Measurements from ENCODE around the gene DAB2IP.

The DAB2IP gene

DNA sequence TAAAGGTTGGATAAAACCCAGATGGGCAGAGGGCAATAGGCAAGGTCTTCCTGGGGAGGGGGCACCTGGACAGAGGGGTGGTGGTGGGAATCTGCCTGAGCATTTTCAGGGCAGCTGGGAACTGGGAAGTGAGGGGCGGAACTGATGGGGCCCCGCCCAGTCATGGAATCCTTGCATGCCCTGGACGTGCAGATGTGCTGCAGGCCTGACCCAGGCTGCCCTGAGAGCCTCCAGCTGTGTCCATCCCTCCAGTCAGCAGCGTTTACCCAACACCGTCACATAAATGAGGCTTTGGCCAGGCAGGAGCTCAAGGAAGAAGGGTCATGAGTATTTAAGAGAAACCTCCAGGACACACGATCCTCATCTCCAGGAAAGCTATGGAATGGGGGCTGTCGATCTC is 70.3 kb downstream of the DAB2IP start:
- Histone ChIP-seq H3K4me1 (ENCODE audit: control insufficient read depth, insufficient read depth, low read depth, low read length) (peaks cover 13% of the 10 kb centered on the region), H3K23ac (ENCODE audit: low read length in 2 of 2) (no peak overlapping the region), H3K36me3 (ENCODE audit: control insufficient read depth in 1 of 2, insufficient read depth in 2 of 2, low read depth in 1 of 2, low read length in 2 of 2) (peaks cover 0 to 3% of the 10 kb centered on the region in 2 experiments), H2BK5ac (ENCODE audit: low read depth, low read length, poor library complexity, severe bottlenecking) (no peak overlapping the region), H3K14ac (ENCODE audit: low read length in 2 of 2) (no peak overlapping the region), H3K4ac (ENCODE audit: low read depth in 1 of 2, low read length in 2 of 2) (no peak overlapping the region), H2BK12ac (ENCODE audit: low read length in 2 of 2) (no peak overlapping the region), H4K91ac (ENCODE audit: low read length) (no peak overlapping the region), H2BK120ac (ENCODE audit: low read depth, low read length) (no peak overlapping the region), H2BK15ac (ENCODE audit: low read depth, poor library complexity, severe bottlenecking) (no peak overlapping the region), H2AK5ac (ENCODE audit: low read length, severe bottlenecking) (no peak overlapping the region), H3K27ac (ENCODE audit: low read length, poor library complexity, severe bottlenecking) (no peak overlapping the region), H3K4me3 (ENCODE audit: insufficient read depth in 1 of 2, low read depth in 1 of 2, low read length in 2 of 2) (no peak overlapping the region), H2AFZ (ENCODE audit: low read depth, low read length) (no peak overlapping the region), H3K9ac (ENCODE audit: low read length) (no peak overlapping the region), H3K18ac (ENCODE audit: low read depth in 1 of 2, low read length in 2 of 2) (no peak overlapping the region), H3K27me3 (ENCODE audit: control insufficient read depth in 1 of 2, insufficient read depth in 1 of 2, low read length in 2 of 2) (no peaks in the 10 kb centered on the region), H3K4me2 (ENCODE audit: low read length, poor library complexity, severe bottlenecking) (no peak overlapping the region), H4K8ac (ENCODE audit: low read length) (no peak overlapping the region), H3K9me3 (ENCODE audit: control insufficient read depth, low read length) (no peaks in the 10 kb centered on the region), H3K79me1 (replicated peaks; ENCODE audit: low read length, poor library complexity, severe bottlenecking) (peaks cover 79% of the 10 kb centered on the region)
- peak; percentile 50 for DNase-seq
- 60% methylated on average over 7 of the region's 7 CpGs for WGBS

DNA sequence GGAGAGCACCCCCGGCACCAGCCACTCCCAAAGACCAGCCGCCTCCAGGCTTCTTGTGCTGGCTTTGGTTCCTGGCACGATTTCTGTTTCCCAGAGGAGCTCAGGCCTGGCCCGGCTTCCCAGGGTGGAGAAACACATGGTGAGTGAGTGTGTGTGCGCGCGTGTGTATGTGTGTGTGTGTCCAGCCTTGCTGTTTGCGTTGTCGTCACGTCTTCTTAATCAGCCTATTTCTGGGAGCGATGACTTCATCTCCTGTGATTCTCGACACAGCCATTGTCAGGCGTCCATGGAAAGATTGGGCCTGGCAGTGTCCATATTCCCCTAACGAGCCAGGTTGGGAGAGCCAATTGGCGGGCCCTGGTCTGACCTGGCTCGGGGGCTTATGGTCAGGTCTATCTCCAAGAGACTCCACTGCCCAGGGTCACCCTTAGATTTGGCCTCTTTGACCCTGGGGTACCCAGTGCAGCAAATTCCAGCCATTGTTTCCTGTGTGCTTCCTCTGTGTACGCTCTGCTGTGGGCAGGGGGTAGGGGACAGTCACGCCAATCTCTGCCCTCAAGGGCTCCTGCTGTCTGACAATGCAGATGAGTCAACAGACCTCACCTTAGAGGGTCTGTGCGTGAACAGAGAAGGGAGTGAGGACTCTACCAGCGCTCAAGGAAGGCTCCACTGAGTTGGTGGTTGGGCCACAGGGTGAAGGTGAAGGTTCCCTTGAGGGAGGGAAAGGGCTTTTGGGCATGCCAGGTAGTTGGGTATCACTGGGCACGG is 73.8 kb downstream of the DAB2IP start:
- Histone ChIP-seq H3K18ac (ENCODE audit: low read depth in 1 of 2, low read length in 2 of 2) (no peak overlapping the region), H4K8ac (ENCODE audit: low read length) (no peak overlapping the region), H4K91ac (ENCODE audit: low read length) (peak overlapping the region; percentile 46), H3K4me3 (ENCODE audit: insufficient read depth in 1 of 2, low read depth in 1 of 2, low read length in 2 of 2) (no peak overlapping the region), H2BK5ac (ENCODE audit: low read depth, low read length, poor library complexity, severe bottlenecking) (no peak overlapping the region), H3K14ac (ENCODE audit: low read length in 2 of 2) (no peak overlapping the region), H3K36me3 (ENCODE audit: control insufficient read depth in 1 of 2, insufficient read depth in 2 of 2, low read depth in 1 of 2, low read length in 2 of 2) (peaks cover 0 to 3% of the 10 kb centered on the region in 2 experiments), H3K9me3 (ENCODE audit: control insufficient read depth, low read length) (no peaks in the 10 kb centered on the region), H3K23ac (ENCODE audit: low read length in 2 of 2) (no peak overlapping the region), H3K4ac (ENCODE audit: low read depth in 1 of 2, low read length in 2 of 2) (peak overlapping the region in 1 of 2 experiments; percentile 19), H2BK12ac (ENCODE audit: low read length in 2 of 2) (no peak overlapping the region), H3K79me1 (replicated peaks; ENCODE audit: low read length, poor library complexity, severe bottlenecking) (peaks cover 69% of the 10 kb centered on the region), H2BK15ac (ENCODE audit: low read depth, poor library complexity, severe bottlenecking) (no peak overlapping the region), H2AFZ (ENCODE audit: low read depth, low read length) (no peak overlapping the region), H2BK120ac (ENCODE audit: low read depth, low read length) (no peak overlapping the region), H3K27ac (ENCODE audit: low read length, poor library complexity, severe bottlenecking) (no peak overlapping the region), H3K4me2 (ENCODE audit: low read length, poor library complexity, severe bottlenecking) (no peak overlapping the region), H3K4me1 (ENCODE audit: control insufficient read depth, insufficient read depth, low read depth, low read length) (peaks cover 19% of the 10 kb centered on the region), H2AK5ac (ENCODE audit: low read length, severe bottlenecking) (no peak overlapping the region), H3K27me3 (ENCODE audit: control insufficient read depth in 1 of 2, insufficient read depth in 1 of 2, low read length in 2 of 2) (no peaks in the 10 kb centered on the region), H3K9ac (ENCODE audit: low read length) (peak overlapping the region; percentile 64)
- WGBS = 89% methylated on average over 21 of the region's 21 CpGs
- DNase-seq = peak; percentile 17

DNA sequence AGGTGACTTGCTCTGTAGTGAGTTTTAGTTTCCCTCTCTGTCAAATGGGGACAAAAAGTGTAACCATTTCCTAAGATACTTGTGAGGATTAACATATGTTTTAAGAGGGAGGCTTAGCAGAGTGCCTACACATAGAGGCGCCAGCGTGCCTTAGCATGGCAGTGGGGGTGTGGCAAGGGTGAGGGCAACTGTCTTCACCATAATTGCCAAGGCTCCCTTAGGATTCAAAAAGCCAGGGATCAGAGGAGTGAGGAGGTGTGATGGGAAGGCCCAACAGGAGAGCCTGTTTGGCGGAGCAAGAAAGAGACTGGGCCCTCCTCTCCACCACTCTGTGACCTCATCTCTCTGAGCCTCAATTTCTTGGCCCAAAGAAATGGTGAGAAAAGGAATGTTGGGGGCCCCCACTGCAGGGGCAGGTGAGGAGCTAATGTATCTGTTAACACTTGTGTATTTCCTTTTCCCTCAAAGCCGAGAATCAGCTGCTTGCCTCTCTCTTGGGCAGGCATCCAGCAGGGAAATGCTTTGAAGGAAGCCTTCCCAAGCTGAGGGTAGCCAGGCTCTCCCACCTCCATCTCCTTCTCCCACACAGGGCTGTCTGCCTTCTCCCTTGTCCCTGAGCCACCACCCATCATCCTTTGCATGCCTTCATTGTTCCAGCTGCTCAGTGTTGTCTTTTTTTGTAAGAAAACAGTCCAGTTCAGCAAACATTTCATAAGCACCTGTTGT is 76.0 kb downstream of the DAB2IP start:
- no peak overlapping the region for H2BK120ac ChIP-seq (ENCODE audit: low read depth, low read length)
- no peak overlapping the region for H2BK12ac ChIP-seq (ENCODE audit: low read length in 2 of 2)
- H2BK15ac ChIP-seq (ENCODE audit: low read depth, poor library complexity, severe bottlenecking) = no peak overlapping the region
- 98% methylated on average over 4 of the region's 4 CpGs for WGBS
- no peak overlapping the region for H3K4ac ChIP-seq (ENCODE audit: low read depth in 1 of 2, low read length in 2 of 2)
- no peak overlapping the region for H3K4me3 ChIP-seq (ENCODE audit: insufficient read depth in 1 of 2, low read depth in 1 of 2, low read length in 2 of 2)
- H2AFZ ChIP-seq (ENCODE audit: low read depth, low read length) = no peak overlapping the region
- H3K14ac ChIP-seq (ENCODE audit: low read length in 2 of 2) = no peak overlapping the region
- H2BK5ac ChIP-seq (ENCODE audit: low read depth, low read length, poor library complexity, severe bottlenecking) = no peak overlapping the region
- H3K27ac ChIP-seq (ENCODE audit: low read length, poor library complexity, severe bottlenecking) = no peak overlapping the region
- H2AK5ac ChIP-seq (ENCODE audit: low read length, severe bottlenecking) = no peak overlapping the region
- H3K9ac ChIP-seq (ENCODE audit: low read length) = no peak overlapping the region
- H3K18ac ChIP-seq (ENCODE audit: low read depth in 1 of 2, low read length in 2 of 2) = no peak overlapping the region
- no peak overlapping the region for H3K4me2 ChIP-seq (ENCODE audit: low read length, poor library complexity, severe bottlenecking)
- peaks cover 0 to 3% of the 10 kb centered on the region in 2 experiments for H3K36me3 ChIP-seq (ENCODE audit: control insufficient read depth in 1 of 2, insufficient read depth in 2 of 2, low read depth in 1 of 2, low read length in 2 of 2)
- H3K4me1 ChIP-seq (ENCODE audit: control insufficient read depth, insufficient read depth, low read depth, low read length) = peaks cover 11% of the 10 kb centered on the region
- H3K23ac ChIP-seq (ENCODE audit: low read length in 2 of 2) = no peak overlapping the region
- H4K91ac ChIP-seq (ENCODE audit: low read length) = no peak overlapping the region
- no peaks in the 10 kb centered on the region for H3K27me3 ChIP-seq (ENCODE audit: control insufficient read depth in 1 of 2, insufficient read depth in 1 of 2, low read length in 2 of 2)
- no peaks in the 10 kb centered on the region for H3K9me3 ChIP-seq (ENCODE audit: control insufficient read depth, low read length)
- peaks cover 73% of the 10 kb centered on the region for H3K79me1 ChIP-seq (replicated peaks; ENCODE audit: low read length, poor library complexity, severe bottlenecking)
- DNase-seq = no peak
- no peak overlapping the region for H4K8ac ChIP-seq (ENCODE audit: low read length)

DNA sequence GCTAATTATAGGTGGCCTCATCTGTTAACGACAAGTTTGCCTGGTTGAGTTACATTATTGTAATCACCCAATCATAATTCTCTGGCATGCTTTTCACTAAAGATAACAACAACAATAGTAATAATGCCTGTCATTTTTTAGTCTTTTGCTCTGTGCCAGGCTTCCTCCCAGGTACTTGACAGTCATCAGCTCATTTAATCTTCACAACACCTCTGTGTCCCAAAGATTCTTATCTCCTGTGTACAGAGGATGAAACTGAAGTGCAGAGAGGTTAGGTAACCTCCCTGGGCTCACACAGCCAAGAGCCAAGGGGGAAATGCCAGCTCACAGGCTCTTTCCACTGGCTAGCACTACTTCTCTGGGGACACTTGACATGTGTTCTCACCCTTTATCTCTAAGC is 77.5 kb downstream of the DAB2IP start:
- Histone ChIP-seq H2AFZ (ENCODE audit: low read depth, low read length) (no peak overlapping the region), H3K79me1 (replicated peaks; ENCODE audit: low read length, poor library complexity, severe bottlenecking) (peaks cover 74% of the 10 kb centered on the region), H4K8ac (ENCODE audit: low read length) (no peak overlapping the region), H4K91ac (ENCODE audit: low read length) (no peak overlapping the region), H3K14ac (ENCODE audit: low read length in 2 of 2) (no peak overlapping the region), H3K36me3 (ENCODE audit: control insufficient read depth in 1 of 2, insufficient read depth in 2 of 2, low read depth in 1 of 2, low read length in 2 of 2) (no peaks in the 10 kb centered on the region), H3K4me1 (ENCODE audit: control insufficient read depth, insufficient read depth, low read depth, low read length) (peaks cover 11% of the 10 kb centered on the region), H2AK5ac (ENCODE audit: low read length, severe bottlenecking) (no peak overlapping the region), H3K4me2 (ENCODE audit: low read length, poor library complexity, severe bottlenecking) (no peak overlapping the region), H3K9ac (ENCODE audit: low read length) (no peak overlapping the region), H2BK12ac (ENCODE audit: low read length in 2 of 2) (no peak overlapping the region), H3K9me3 (ENCODE audit: control insufficient read depth, low read length) (no peaks in the 10 kb centered on the region), H3K27me3 (ENCODE audit: control insufficient read depth in 1 of 2, insufficient read depth in 1 of 2, low read length in 2 of 2) (no peaks in the 10 kb centered on the region), H3K18ac (ENCODE audit: low read depth in 1 of 2, low read length in 2 of 2) (no peak overlapping the region), H3K4me3 (ENCODE audit: insufficient read depth in 1 of 2, low read depth in 1 of 2, low read length in 2 of 2) (no peak overlapping the region), H3K23ac (ENCODE audit: low read length in 2 of 2) (no peak overlapping the region), H2BK5ac (ENCODE audit: low read depth, low read length, poor library complexity, severe bottlenecking) (no peak overlapping the region), H3K4ac (ENCODE audit: low read depth in 1 of 2, low read length in 2 of 2) (no peak overlapping the region), H2BK15ac (ENCODE audit: low read depth, poor library complexity, severe bottlenecking) (no peak overlapping the region), H3K27ac (ENCODE audit: low read length, poor library complexity, severe bottlenecking) (no peak overlapping the region), H2BK120ac (ENCODE audit: low read depth, low read length) (no peak overlapping the region)
- 100% methylated on average over 1 of the region's 1 CpG for WGBS
- no peak for DNase-seq
